SIG-M5 (cell line): Measurements from ENCODE around the gene TNS3.

Source experiments
- DNase-seq: peaks from one replicate; lab custom pipeline; 2025; lab: John Stamatoyannopoulos, UW

TNS3 gene

GRCh38 chr7:47521816-47522561, 59.9 kb downstream of the TNS3 start:
- no peak for DNase-seq

DNA sequence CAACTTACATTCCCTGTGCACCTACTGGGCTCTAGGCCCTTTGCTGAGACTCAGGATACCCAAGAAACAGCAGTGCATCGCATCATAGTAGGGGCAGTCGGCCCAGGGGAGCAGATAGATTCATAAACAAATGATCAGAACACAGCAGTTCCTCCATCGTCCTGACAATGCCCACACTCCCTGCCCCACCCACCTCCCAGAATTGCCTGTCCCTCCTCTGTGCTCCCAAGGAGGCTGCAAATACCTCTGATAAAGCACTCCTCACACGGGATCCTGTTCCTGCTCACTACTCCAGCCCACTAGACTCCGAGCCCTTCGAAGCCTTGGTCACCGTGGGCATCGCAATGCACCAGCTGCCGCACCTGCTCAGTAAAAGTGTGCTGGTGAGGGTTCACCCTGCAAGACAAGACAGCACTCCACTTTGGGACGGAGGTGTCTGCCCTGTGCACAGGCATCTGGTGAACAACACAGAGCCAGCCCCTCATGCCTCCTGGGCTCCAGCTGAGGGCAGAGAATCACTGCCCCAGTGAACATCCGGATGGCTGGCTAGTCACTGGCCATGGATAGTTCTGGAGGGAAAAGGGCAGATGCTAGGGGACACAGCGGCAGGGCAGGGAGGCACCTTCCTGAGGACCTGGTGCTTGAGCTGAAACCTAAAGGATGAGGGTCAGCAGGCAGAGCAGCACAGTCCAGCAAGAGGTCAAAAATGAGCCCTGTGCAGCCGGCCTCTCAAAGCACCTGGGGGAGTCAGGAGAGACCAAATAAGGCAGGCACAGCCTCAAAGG, 60.7 kb downstream of the TNS3 start:
- no peak for DNase-seq

DNA sequence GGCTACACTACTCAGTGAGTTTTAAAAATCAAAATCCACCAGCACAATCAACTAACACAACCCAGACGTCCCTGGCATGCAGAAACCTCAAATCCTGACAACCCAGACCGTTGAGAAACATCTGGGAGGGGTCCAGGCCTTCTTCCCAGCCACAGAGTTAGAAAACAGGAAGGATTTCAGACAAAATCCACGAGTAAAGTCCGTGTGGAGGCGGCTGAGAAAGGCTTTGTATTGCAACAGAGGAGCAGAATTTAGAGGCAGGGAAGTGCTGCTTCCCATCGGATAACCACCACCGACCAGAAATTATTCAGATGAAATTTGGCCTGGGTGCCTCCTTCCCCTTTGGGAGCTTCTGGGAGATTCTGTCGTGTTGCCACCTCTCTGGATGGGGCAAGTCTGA, 61.5 kb downstream of the TNS3 start:
- DNase-seq, result no peak

- DNase-seq, result no peak
Measured at GRCh38 chr7:47518827-47519226, 63.1 kb downstream of the TNS3 start.

DNA sequence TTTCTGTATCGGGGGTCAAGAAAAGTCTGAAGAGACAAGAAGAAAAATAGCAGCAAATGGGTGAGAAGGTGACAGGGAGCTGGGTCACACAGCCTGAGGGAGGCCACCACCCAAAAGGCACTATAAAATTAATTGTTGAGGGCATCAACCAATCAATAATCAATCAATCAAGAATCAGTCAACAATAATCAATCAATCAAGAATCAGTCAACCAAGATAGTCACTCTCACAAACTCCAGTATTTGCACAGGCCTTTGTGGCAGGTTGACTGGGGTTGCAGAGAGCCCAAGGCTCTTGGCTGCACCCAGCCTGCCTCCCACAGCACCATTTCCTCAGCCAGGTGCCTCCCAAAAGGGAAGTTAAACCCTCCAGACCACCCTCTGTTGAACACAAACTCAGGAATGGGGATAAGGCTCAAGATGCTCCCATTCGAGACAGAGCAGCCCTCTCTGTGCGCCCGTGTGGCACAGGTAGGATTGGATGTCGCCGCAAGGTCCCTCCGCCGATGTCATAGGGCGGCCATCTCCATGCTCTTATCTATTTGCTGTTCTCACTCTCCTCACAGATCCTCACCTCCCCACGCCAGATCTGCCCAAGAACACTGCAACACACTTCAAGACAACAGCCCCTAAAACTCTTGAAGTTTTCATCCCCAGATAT, 64.0 kb downstream of the TNS3 start:
- no peak for DNase-seq

GRCh38 chr7:47516985-47517600, 64.8 kb downstream of the TNS3 start:
- DNase-seq, result no peak

- no peak for DNase-seq
Measured at GRCh38 chr7:47516386-47516785, 65.5 kb downstream of the TNS3 start.

DNA sequence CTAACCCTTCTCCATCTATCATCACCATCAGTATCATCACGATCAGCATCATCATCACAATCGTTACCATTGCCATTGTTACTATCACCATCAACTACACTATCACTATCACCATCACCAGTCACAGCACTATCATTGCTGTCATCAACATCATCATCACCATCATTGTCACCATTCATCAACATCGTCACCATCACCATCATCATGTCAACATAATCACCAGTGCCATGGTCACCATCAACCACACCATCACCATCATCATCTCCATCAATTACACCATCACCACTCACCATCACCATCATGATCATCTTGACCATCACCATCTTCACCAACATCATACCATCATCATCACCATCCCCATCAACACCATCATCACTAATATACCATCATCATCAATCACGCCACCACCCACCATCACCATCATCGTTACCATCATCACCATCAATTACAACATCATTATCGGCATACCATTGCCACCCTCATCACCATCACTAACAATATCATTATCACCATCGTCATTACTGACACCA, 66.5 kb downstream of the TNS3 start:
- no peak for DNase-seq

- no peak for DNase-seq
Measured at GRCh38 chr7:47514818-47515217, 67.1 kb downstream of the TNS3 start.

DNA sequence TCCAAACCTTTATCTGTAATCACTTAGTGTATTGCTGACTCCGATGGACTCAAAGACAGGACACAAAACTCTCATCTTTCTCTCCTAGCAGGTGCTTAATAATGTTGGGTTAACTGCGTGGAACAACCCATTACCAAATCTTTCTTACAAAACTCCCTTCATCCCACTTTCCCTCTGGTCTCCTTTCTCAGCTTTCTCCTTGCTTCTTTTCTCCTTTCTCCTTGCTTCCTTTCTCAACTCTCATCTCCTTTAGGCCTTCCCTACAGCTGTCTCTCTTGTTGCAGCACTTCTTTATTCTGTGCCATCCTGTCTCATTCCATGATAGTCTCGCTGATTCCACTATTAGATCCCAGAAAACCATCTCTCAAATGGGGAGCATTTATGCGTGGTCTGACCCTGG, 67.5 kb downstream of the TNS3 start:
- no peak for DNase-seq

- no peak for DNase-seq
Measured at GRCh38 chr7:47513741-47514241, 68.1 kb downstream of the TNS3 start.

DNA sequence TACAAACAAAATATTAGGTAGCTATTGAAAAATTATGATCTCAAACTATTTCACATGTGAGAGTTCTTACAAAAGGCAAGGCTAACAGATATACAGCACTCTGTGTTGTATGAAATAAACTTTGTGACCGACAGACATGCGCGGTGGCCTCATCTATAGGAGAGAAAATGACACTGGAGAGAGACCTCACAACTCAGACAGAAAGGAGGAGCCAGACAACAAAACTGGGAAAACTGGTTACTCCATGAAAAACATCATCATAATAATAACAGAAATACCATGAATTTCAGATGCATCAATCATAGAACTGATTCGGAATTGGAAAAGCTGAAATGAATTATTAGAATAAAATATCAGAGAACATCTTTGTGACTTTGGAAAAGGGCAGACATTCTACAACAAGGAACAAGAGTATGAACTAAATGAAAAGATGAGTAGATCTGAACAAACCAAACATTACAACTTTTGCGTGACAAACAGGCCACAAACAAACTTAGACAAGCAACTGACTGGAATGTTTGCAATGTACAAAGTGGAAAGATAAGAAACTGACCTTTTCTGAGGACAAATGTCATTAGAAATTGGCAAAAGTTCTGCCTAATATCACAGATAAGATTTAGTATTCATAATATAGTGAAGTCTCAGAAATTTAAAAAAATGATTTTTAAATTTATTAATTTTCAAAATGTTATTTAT, 69.3 kb downstream of the TNS3 start:
- no peak for DNase-seq

- DNase-seq, result no peak
Measured at GRCh38 chr7:47511699-47512370, 70.1 kb downstream of the TNS3 start.

GRCh38 chr7:47510786-47511185, 71.1 kb downstream of the TNS3 start:
- DNase-seq, result no peak

DNA sequence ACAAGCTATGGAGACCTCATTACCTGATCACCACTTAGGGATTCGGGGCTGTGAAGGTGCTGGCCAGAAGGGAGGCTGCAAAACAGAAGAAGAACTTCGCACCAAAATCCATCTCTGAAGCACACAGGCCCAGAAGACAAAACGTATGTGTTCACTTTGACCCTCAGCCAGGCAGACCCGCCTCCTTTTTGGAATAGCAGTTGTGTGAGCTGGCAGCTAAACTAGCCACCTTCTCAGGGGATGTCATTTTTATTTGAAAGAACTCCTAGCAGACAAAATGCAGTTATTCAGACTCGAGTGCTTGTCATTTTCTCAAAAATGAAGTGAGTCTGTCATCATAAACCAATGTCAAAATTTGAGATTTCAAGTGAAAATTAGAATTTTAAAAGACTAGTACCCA, 71.7 kb downstream of the TNS3 start:
- no peak for DNase-seq

- DNase-seq, result no peak
Measured at GRCh38 chr7:47509571-47509970, 72.3 kb downstream of the TNS3 start.

DNA sequence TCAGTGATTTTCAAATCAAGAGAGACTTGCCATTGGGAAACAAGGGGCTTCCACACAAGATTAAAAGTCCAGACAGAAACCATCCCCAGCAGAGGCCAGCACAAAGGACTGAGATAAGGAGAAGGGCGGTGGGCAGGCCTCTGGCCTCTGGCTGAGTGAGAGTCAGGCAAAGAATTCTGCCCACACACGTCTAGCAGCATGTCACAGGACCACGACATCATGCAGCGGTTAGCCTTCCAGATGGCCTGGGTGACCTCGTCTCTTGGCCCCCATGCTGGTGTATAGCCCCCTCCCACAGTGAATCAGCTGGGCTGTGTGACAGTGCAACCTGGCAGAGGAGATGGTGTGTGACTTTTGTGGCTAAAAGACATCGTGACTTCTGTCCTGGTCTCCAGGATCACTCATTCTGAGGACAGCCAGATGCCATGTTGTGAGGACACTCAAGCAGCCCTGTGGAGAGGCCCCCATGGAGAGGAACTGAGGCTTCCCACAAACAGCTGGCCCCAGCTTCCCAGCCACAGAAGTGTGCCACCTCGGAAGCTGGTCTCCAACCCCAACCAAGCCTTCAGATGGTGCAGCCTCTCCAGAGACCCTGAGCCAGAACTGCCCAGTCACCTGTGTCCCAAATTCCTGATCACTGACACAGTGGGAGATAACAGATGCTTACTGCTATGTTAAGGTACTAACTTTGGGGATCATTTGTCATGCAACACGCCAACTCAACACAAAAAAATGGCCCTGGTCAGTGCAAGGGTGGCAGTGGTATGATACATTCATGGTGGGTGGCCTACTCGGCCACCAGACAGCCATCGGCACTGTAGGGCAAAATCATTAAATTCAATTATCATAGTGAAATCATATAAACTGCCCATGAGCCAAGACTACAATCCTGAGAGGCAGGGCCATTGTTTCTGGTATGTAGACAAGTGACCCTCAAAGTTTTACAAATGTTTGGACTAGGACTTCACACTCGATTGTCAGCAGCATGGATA, 73.2 kb downstream of the TNS3 start:
- no peak for DNase-seq

- DNase-seq, result no peak
Measured at GRCh38 chr7:47507522-47507921, 74.4 kb downstream of the TNS3 start.
